GM23338 (cell line): ENCODE measurements around the gene BAHCC1.

Source experiments
- CTCF ChIP-seq, 2 experiments: fragments of 200-600 bp in 1 of 2; sonication (generic) in 1 of 2; conservative IDR thresholded peaks; 2 replicates each; pipeline versions ENCODE4 v1.5.1 to v1.6.1; 2016 to 2017; ENCODE audit warnings: antibody characterized with exemption in 2 of 2, low read depth in 2 of 2, mild to moderate bottlenecking in 2 of 2, moderate library complexity in 1 of 2
- POLR2AphosphoS5 ChIP-seq: IDR thresholded peaks from 2 replicates; pipeline ENCODE4 v1.6.1; 2016; ENCODE audit warnings: antibody characterized with exemption, low read depth

GRCh38 chr17:81417879-81418709 lies 22.8 kb downstream of the BAHCC1 start:
- TF ChIP-seq POLR2AphosphoS5 = no peak
- no peak for TF ChIP-seq CTCF (conservative IDR thresholded peaks at IDR 0.05; ENCODE audit: low read depth in 2 of 2)
